T-helper 17 cell (primary cell): ENCODE results near the gene IFI27L1. TPM values are rescaled to one million over a fixed set of nuclear protein-coding genes. Genes with fewer than 3 reads are reported as not detected.

ENCODE experiments used
- ATAC-seq: fragments of 150-1000 bp; cut with Tn5 transposase; 2 replicates; pipeline ENCODE4 v1.10.0; 2021; ENCODE audit warnings: mild to moderate bottlenecking, moderate library complexity
- DNase-seq, 3 donors: peaks; one replicate each; pipeline versions ENCODE4 v3.0.0 to v3.0.0-alpha.2; 2020 to 2021
- H3K9me3 ChIP-seq: one replicate; pipeline ENCODE4 v1.7.0; 2013; ENCODE audit warnings: low read length, mild to moderate bottlenecking; ENCODE audit not compliant: control insufficient read depth, poor library complexity, severe bottlenecking
- H3K27ac Mint-ChIP-seq: one replicate; pipeline ENCODE4 v1.8.0; 2022; ENCODE audit warnings: mild to moderate bottlenecking, moderate library complexity, mixed read lengths
- H3K27me3 Mint-ChIP-seq: one replicate; pipeline ENCODE4 v1.8.0; 2022; ENCODE audit warnings: mixed read lengths
- H3K36me3 Mint-ChIP-seq: one replicate; pipeline ENCODE4 v1.8.0; 2022; ENCODE audit warnings: low read depth, mixed read lengths
- H3K4me1 Mint-ChIP-seq: one replicate; pipeline ENCODE4 v1.8.0; 2022; ENCODE audit warnings: mild to moderate bottlenecking, mixed read lengths
- H3K4me3 Mint-ChIP-seq: one replicate; pipeline ENCODE4 v1.8.0; 2022; ENCODE audit warnings: mild to moderate bottlenecking, moderate library complexity, mixed read lengths
- total RNA-seq, 4 donors: library from RNA in 2 of 4; stranded (reverse) in 2 of 4; gene quantifications; one replicate each; pipeline ENCODE4 v1.2.3 and lab custom pipeline; 2022 to 2026

IFI27L1 gene
- total RNA-seq (10 to 100 TPM in 1 of 2 donors, 1 to 10 TPM in 1; 9.3 to 12.1 TPM), total RNA-seq (lab: John Stamatoyannopoulos, UW) (3.9 to 4.9 reads per million in 2 donors)

- Mint-ChIP-seq H3K27ac (peak within 1 kb of the TSS; percentile 99), H3K4me1 (peaks cover 45% of the 10 kb centered on the region)
- H3K9me3 ChIP-seq = no peaks in the 10 kb centered on the region
Observed at GRCh38 chr14:94080621-94081385, at the start of gene IFI27L1, which contains the start of gene DDX24. Gene IFI27L1, plus strand, starts transcription at chr14:94081310. Its CDS starts 15,628 bp downstream, at chr14:94096938. Gene DDX24, minus strand, starts transcription at chr14:94081202. Its CDS starts 1,460 bp downstream, at chr14:94079742.

GRCh38 chr14:94031883-94032279, 49.2 kb upstream of the IFI27L1 start:
- no peaks in the 10 kb centered on the region for H3K27me3 Mint-ChIP-seq
- H3K4me1 Mint-ChIP-seq = peaks cover 27% of the 10 kb centered on the region
- no peak overlapping the region for H3K27ac Mint-ChIP-seq
- H3K4me3 Mint-ChIP-seq = no peak overlapping the region
- peaks cover 4% of the 10 kb centered on the region for H3K36me3 Mint-ChIP-seq
- no peaks in the 10 kb centered on the region for H3K9me3 ChIP-seq
- DNase-seq (no peak), ATAC-seq (no peak)

More at GRCh38 chr14:94080621-94081385, at the start of gene IFI27L1, which contains the start of gene DDX24:
- Mint-ChIP-seq H3K36me3 (peaks cover 15% of the 10 kb centered on the region), H3K4me3 (peak within 1 kb of the TSS; percentile 98), H3K27me3 (no peaks in the 10 kb centered on the region)
- ATAC-seq (peak; percentile 94), DNase-seq (peak; percentile 92 to 97 (median 94))

GRCh38 chr14:94034886-94035285, 46.2 kb upstream of the IFI27L1 start:
- ATAC-seq (no peak), DNase-seq (no peak)
- H3K27me3 Mint-ChIP-seq = no peaks in the 10 kb centered on the region
- no peak overlapping the region for H3K27ac Mint-ChIP-seq
- peaks cover 8% of the 10 kb centered on the region for H3K4me1 Mint-ChIP-seq
- peaks cover 2% of the 10 kb centered on the region for H3K36me3 Mint-ChIP-seq
- H3K9me3 ChIP-seq = no peaks in the 10 kb centered on the region
- peak overlapping the region; percentile 44 for H3K4me3 Mint-ChIP-seq

GRCh38 chr14:94036313-94037167, 44.6 kb upstream of the IFI27L1 start:
- Mint-ChIP-seq H3K27ac (peak overlapping the region; percentile 77), H3K27me3 (no peaks in the 10 kb centered on the region), H3K4me3 (no peak overlapping the region), H3K4me1 (peaks cover 9% of the 10 kb centered on the region), H3K36me3 (no peaks in the 10 kb centered on the region)
- ATAC-seq (peak; percentile 81), DNase-seq (peak; percentile 48 to 73 (median 48))
- H3K9me3 ChIP-seq = no peaks in the 10 kb centered on the region

- no peak for ATAC-seq
- no peaks in the 10 kb centered on the region for H3K9me3 ChIP-seq
- peaks cover 15% of the 10 kb centered on the region for H3K4me1 Mint-ChIP-seq
- no peak overlapping the region for H3K27ac Mint-ChIP-seq
- H3K36me3 Mint-ChIP-seq = no peaks in the 10 kb centered on the region
- no peak for DNase-seq
- H3K4me3 Mint-ChIP-seq = no peak overlapping the region
- no peaks in the 10 kb centered on the region for H3K27me3 Mint-ChIP-seq
Observed at GRCh38 chr14:94037954-94038353, 43.2 kb upstream of the IFI27L1 start.

GRCh38 chr14:94038510-94038909, 42.6 kb upstream of the IFI27L1 start:
- Mint-ChIP-seq H3K4me3 (peak overlapping the region; percentile 69), H3K4me1 (peaks cover 18% of the 10 kb centered on the region), H3K27me3 (no peaks in the 10 kb centered on the region), H3K27ac (peak overlapping the region; percentile 94), H3K36me3 (no peaks in the 10 kb centered on the region)
- no peak for DNase-seq
- no peaks in the 10 kb centered on the region for H3K9me3 ChIP-seq
- no peak for ATAC-seq

GRCh38 chr14:94038921-94039629, 42.0 kb upstream of the IFI27L1 start:
- Mint-ChIP-seq H3K4me1 (peaks cover 18% of the 10 kb centered on the region), H3K4me3 (peak overlapping the region; percentile 69), H3K27me3 (no peaks in the 10 kb centered on the region), H3K27ac (peak overlapping the region; percentile 94), H3K36me3 (no peaks in the 10 kb centered on the region)
- H3K9me3 ChIP-seq = no peaks in the 10 kb centered on the region
- ATAC-seq (no peak), DNase-seq (no peak)

GRCh38 chr14:94040247-94040646, 40.9 kb upstream of the IFI27L1 start:
- no peaks in the 10 kb centered on the region for H3K27me3 Mint-ChIP-seq
- ATAC-seq (no peak), DNase-seq (no peak)
- H3K4me3 Mint-ChIP-seq = peak overlapping the region; percentile 80
- peaks cover 2% of the 10 kb centered on the region for H3K36me3 Mint-ChIP-seq
- no peaks in the 10 kb centered on the region for H3K9me3 ChIP-seq
- H3K4me1 Mint-ChIP-seq = peaks cover 18% of the 10 kb centered on the region
- peak overlapping the region; percentile 94 for H3K27ac Mint-ChIP-seq

- Mint-ChIP-seq H3K4me3 (peak overlapping the region; percentile 80), H3K4me1 (peaks cover 21% of the 10 kb centered on the region), H3K27me3 (no peaks in the 10 kb centered on the region), H3K36me3 (peaks cover 4% of the 10 kb centered on the region), H3K27ac (peak overlapping the region; percentile 94)
- H3K9me3 ChIP-seq = no peaks in the 10 kb centered on the region
- DNase-seq (no peak), ATAC-seq (no peak)
Observed at GRCh38 chr14:94040796-94041195, 40.3 kb upstream of the IFI27L1 start.

GRCh38 chr14:94041551-94042346, 39.4 kb upstream of the IFI27L1 start:
- no peaks in the 10 kb centered on the region for H3K9me3 ChIP-seq
- peak; percentile 7 for ATAC-seq
- H3K27ac Mint-ChIP-seq = peak overlapping the region; percentile 94
- no peaks in the 10 kb centered on the region for H3K27me3 Mint-ChIP-seq
- no peak for DNase-seq
- H3K36me3 Mint-ChIP-seq = peaks cover 4% of the 10 kb centered on the region
- peak overlapping the region; percentile 80 for H3K4me3 Mint-ChIP-seq
- peaks cover 19% of the 10 kb centered on the region for H3K4me1 Mint-ChIP-seq

- Mint-ChIP-seq H3K4me3 (no peak overlapping the region), H3K27ac (peak overlapping the region; percentile 94), H3K27me3 (no peaks in the 10 kb centered on the region), H3K36me3 (peaks cover 4% of the 10 kb centered on the region), H3K4me1 (peaks cover 18% of the 10 kb centered on the region)
- no peaks in the 10 kb centered on the region for H3K9me3 ChIP-seq
- peak; percentile 4 for ATAC-seq
- no peak for DNase-seq
Observed at GRCh38 chr14:94042433-94043091, 38.5 kb upstream of the IFI27L1 start.
